Hepatocyte (in vitro differentiated cells): Measurements from ENCODE around the gene TMEM98. TPM values are rescaled to one million over a fixed set of nuclear protein-coding genes. Genes with fewer than 3 reads are reported as not detected.

Experiments used
- DNase-seq: peaks from one replicate; pipeline ENCODE4 v3.0.0-alpha.2; 2016; ENCODE audit warnings: low spot score
- H2AFZ ChIP-seq: fragments of 200-600 bp; sonication (generic); 2 replicates; pipeline ENCODE4 v1.6.0; 2016; ENCODE audit warnings: antibody characterized with exemption, mild to moderate bottlenecking
- H3K27ac ChIP-seq: fragments of 200-600 bp; sonication (generic); 2 replicates; pipeline ENCODE4 v1.5.1; 2016; ENCODE audit warnings: mild to moderate bottlenecking
- H3K27me3 ChIP-seq: fragments of 200-600 bp; sonication (generic); 2 replicates; pipeline ENCODE4 v1.6.1; 2016
- H3K36me3 ChIP-seq: fragments of 200-600 bp; sonication (generic); replicated peaks from 2 replicates; pipeline ENCODE4 v1.5.1; 2016; ENCODE audit warnings: low read depth; ENCODE audit not compliant: insufficient read depth
- H3K4me1 ChIP-seq: fragments of 200-600 bp; sonication (generic); 2 replicates; pipeline ENCODE4 v1.5.1; 2016; ENCODE audit warnings: mild to moderate bottlenecking, moderate library complexity; ENCODE audit not compliant: insufficient read depth
- H3K4me2 ChIP-seq: fragments of 200-600 bp; sonication (generic); 2 replicates; pipeline ENCODE4 v1.6.0; 2016
- H3K4me3 ChIP-seq: fragments of 200-600 bp; sonication (generic); 2 replicates; pipeline ENCODE4 v1.5.1; 2016; ENCODE audit warnings: mild to moderate bottlenecking
- H3K79me2 ChIP-seq: fragments of 200-600 bp; sonication (generic); 2 replicates; pipeline ENCODE4 v1.6.0; 2017; ENCODE audit warnings: mild to moderate bottlenecking
- H3K9me2 ChIP-seq: fragments of 200-600 bp; sonication (generic); replicated peaks from 2 replicates; pipeline ENCODE4 v1.6.0; 2017; ENCODE audit warnings: mild to moderate bottlenecking; ENCODE audit not compliant: insufficient read depth
- H3K9me3 ChIP-seq: fragments of 200-600 bp; sonication (generic); 2 replicates; pipeline ENCODE4 v1.5.1; 2016; ENCODE audit warnings: low read depth, mild to moderate bottlenecking
- H4K20me1 ChIP-seq: fragments of 200-600 bp; sonication (generic); 2 replicates; pipeline ENCODE4 v1.6.0; 2016; ENCODE audit warnings: mild to moderate bottlenecking; ENCODE audit not compliant: insufficient read depth, poor library complexity, severe bottlenecking
- EZH2 ChIP-seq: fragments of 200-600 bp; sonication (generic); IDR thresholded peaks from 2 replicates; pipeline ENCODE4 v1.6.1; 2016; ENCODE audit warnings: antibody characterized with exemption, mild to moderate bottlenecking, borderline replicate concordance
- EZH2phosphoT487 ChIP-seq: fragments of 200-600 bp; sonication (generic); IDR thresholded peaks from one replicate; pipeline ENCODE4 v1.6.1; 2018; ENCODE audit warnings: antibody characterized with exemption, mild to moderate bottlenecking, low read depth, moderate library complexity; ENCODE audit not compliant: unreplicated experiment, severe bottlenecking
- WGBS: methylation state at CpG from one replicate; pipeline ENCODE4 v1.1.6; 2016; ENCODE audit warnings: low lambda C conversion rate; ENCODE audit errors: missing lambda C conversion rate; 5-methylcytosine and 5-hydroxymethylcytosine counted together
- polyA plus RNA-seq: library from polyadenylated mRNA; unstranded; fragments of >200 nt; fragmentation: Nextera tagmentation; extraction: Ambion mirVana; gene quantifications from 2 replicates; pipeline ENCODE4 v1.2.1, GENCODE V29; 2016
- total RNA-seq: library from RNA; depleted of rRNA; stranded (reverse); fragments of >200 nt; gene quantifications from 2 replicates; pipeline ENCODE4 v1.2.3, GENCODE V29; 2014
- TF ChIP-seq, protein P1 (sequence below): fragments of 200-600 bp; sonication (generic); IDR thresholded peaks from 2 replicates; pipeline ENCODE4 v1.5.1; 2016; ENCODE audit warnings: antibody characterized with exemption, mild to moderate bottlenecking; ENCODE audit not compliant: poor library complexity

Gene TMEM98
- total and polyA plus RNA-seq, 2 experiments from 2014 or later, result 280 to 406 TPM

DNA sequence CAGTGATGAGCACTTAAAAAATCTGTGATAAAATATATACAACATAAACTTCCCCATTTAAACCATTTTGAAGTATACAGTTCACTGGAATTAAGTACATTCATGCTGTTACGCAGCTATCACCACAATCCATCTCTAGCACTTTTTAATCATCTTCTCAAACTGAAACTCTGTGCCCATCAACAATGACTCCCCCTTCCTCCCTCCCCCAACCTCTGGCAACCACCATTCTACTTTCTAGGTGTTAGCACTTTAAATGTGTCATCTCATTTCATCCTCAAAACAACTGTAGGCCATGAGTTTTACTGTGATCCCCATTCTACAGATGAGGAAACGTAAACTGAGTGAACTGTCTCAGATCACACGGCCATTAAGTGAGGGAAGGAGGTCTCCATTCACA is 13.8 kb upstream of the TMEM98 start:
- TF ChIP-seq, protein P1, sequence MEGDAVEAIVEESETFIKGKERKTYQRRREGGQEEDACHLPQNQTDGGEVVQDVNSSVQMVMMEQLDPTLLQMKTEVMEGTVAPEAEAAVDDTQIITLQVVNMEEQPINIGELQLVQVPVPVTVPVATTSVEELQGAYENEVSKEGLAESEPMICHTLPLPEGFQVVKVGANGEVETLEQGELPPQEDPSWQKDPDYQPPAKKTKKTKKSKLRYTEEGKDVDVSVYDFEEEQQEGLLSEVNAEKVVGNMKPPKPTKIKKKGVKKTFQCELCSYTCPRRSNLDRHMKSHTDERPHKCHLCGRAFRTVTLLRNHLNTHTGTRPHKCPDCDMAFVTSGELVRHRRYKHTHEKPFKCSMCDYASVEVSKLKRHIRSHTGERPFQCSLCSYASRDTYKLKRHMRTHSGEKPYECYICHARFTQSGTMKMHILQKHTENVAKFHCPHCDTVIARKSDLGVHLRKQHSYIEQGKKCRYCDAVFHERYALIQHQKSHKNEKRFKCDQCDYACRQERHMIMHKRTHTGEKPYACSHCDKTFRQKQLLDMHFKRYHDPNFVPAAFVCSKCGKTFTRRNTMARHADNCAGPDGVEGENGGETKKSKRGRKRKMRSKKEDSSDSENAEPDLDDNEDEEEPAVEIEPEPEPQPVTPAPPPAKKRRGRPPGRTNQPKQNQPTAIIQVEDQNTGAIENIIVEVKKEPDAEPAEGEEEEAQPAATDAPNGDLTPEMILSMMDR, result no peak
- TF ChIP-seq EZH2phosphoT487 (no peak), EZH2 (no peak)
- no peaks in the 10 kb centered on the region for H3K9me2 ChIP-seq
- H2AFZ ChIP-seq, result no peak overlapping the region
- no peaks in the 10 kb centered on the region for H3K9me3 ChIP-seq
- H3K36me3 ChIP-seq, result no peaks in the 10 kb centered on the region
- no peaks in the 10 kb centered on the region for H3K27me3 ChIP-seq
- H3K27ac ChIP-seq, result no peak overlapping the region
- WGBS, result 91% methylated on average over 3 of the region's 3 CpGs
- no peak for DNase-seq
- H4K20me1 ChIP-seq, result no peaks in the 10 kb centered on the region
- no peak overlapping the region for H3K4me2 ChIP-seq
- no peak overlapping the region for H3K4me3 ChIP-seq
- peaks cover 29% of the 10 kb centered on the region for H3K4me1 ChIP-seq
- no peaks in the 10 kb centered on the region for H3K79me2 ChIP-seq

DNA sequence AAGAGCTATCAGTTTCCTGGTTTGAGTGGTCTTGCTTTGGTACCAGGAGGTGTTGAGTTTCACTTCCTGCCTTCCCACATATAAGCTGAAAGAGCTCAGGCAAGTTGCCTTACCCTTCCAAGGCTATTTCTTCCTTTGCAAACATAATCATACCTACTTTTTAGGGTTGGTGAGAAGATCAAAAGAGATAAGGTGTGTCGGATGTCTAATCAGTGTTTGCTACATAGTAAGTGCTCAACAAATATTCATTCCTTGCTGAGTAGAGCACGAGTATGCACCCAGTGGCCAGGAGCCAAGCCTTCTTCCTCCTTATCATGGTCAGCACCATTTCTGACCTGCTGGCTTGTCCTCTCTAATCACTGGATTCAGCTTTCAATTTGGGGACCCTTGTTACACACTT is 12.7 kb upstream of the TMEM98 start:
- no peaks in the 10 kb centered on the region for H3K79me2 ChIP-seq
- H3K4me2 ChIP-seq, result no peak overlapping the region
- peaks cover 27% of the 10 kb centered on the region for H3K4me1 ChIP-seq
- H3K9me2 ChIP-seq, result no peaks in the 10 kb centered on the region
- H4K20me1 ChIP-seq, result no peaks in the 10 kb centered on the region
- WGBS, result 59% methylated on average over 2 of the region's 2 CpGs
- no peaks in the 10 kb centered on the region for H3K27me3 ChIP-seq
- H3K36me3 ChIP-seq, result no peaks in the 10 kb centered on the region
- no peak for TF ChIP-seq EZH2phosphoT487
- TF ChIP-seq, protein P1, result no peak
- no peak for TF ChIP-seq EZH2
- H3K9me3 ChIP-seq, result no peaks in the 10 kb centered on the region
- H2AFZ ChIP-seq, result no peak overlapping the region
- no peak overlapping the region for H3K4me3 ChIP-seq
- H3K27ac ChIP-seq, result no peak overlapping the region
- no peak for DNase-seq

DNA sequence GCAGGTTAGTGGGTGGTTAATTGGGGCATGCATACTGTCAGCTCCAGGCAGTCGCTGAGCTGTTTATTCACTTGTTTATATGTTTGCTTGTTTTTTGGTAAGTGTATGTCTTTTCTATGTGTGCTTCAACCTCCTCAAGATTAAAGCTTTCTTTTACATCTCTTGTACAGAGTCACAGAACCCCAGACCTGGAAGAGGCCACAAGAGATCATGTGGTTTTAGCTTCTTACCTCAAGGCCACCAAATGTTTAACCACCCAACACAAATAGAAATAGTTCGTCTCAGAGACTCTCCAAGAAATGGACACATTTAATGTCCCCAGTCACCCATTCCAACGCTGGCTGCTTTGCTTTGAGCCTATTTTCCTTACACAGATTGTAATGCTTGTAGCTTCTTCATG is 11.8 kb upstream of the TMEM98 start:
- Histone ChIP-seq H3K27ac (no peak overlapping the region), H3K9me2 (no peaks in the 10 kb centered on the region), H2AFZ (no peak overlapping the region), H3K27me3 (no peaks in the 10 kb centered on the region), H3K4me2 (no peak overlapping the region), H4K20me1 (no peaks in the 10 kb centered on the region), H3K36me3 (no peaks in the 10 kb centered on the region), H3K4me1 (peaks cover 18% of the 10 kb centered on the region), H3K79me2 (no peaks in the 10 kb centered on the region), H3K9me3 (no peaks in the 10 kb centered on the region), H3K4me3 (no peak overlapping the region)
- no peak for TF ChIP-seq EZH2
- TF ChIP-seq, protein P1, result no peak
- TF ChIP-seq EZH2phosphoT487, result no peak
- 82% methylated on average over 3 of the region's 3 CpGs for WGBS
- DNase-seq, result no peak

DNA sequence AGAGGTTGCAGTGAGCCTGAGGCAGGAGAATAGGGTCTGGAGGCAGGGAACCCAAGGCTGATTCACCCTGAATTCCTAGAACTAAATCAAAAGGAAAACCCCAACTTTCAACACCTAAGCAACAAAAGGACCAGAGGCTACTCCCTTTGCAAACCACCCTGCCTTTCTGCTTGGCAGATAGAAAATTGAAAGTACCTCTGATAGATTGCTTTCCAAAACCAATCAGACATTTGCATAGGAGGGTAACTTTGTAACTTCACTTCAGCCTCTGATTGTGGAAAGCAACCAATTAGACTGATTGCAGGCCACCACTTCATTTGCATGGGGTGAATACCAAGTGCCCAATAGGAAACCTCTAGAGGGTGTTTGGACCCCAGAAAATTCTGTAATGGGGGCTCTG is 10.9 kb upstream of the TMEM98 start:
- Histone ChIP-seq H3K27me3 (no peaks in the 10 kb centered on the region), H2AFZ (no peak overlapping the region), H3K4me1 (peaks cover 9% of the 10 kb centered on the region), H3K79me2 (no peaks in the 10 kb centered on the region), H4K20me1 (no peaks in the 10 kb centered on the region), H3K27ac (no peak overlapping the region), H3K36me3 (no peaks in the 10 kb centered on the region), H3K4me3 (no peak overlapping the region), H3K4me2 (no peak overlapping the region), H3K9me3 (no peaks in the 10 kb centered on the region), H3K9me2 (no peaks in the 10 kb centered on the region)
- DNase-seq, result no peak
- TF ChIP-seq, protein P1, result no peak
- TF ChIP-seq EZH2phosphoT487 (no peak), EZH2 (no peak)
